SK-N-SH (cell line): ENCODE results near the gene MYPOP.

Source experiments
- CTCF ChIP-seq: fragments of 200-600 bp; sonication (generic); IDR thresholded peaks from 2 replicates; pipeline ENCODE4 v1.6.1; 2017; ENCODE audit warnings: antibody characterized with exemption, mild to moderate bottlenecking, moderate library complexity
- EZH2phosphoT487 ChIP-seq: fragments of 200-600 bp; sonication (generic); IDR thresholded peaks from 2 replicates; pipeline ENCODE4 v1.6.1; 2017; ENCODE audit warnings: low read depth, mixed run types, mild to moderate bottlenecking, antibody characterized with exemption, moderate library complexity, borderline replicate concordance
- FOXJ3 ChIP-seq: sonication (generic); formaldehyde crosslinking; IDR thresholded peaks from 2 replicates; pipeline ENCODE4 v1.5.1; 2020; ENCODE audit warnings: mild to moderate bottlenecking, missing genetic modification reagents
- POLR2AphosphoS5 ChIP-seq: IDR thresholded peaks from 2 replicates; pipeline ENCODE4 v1.6.1; 2012; ENCODE audit warnings: low read depth, low read length
- RAD21 ChIP-seq: IDR thresholded peaks from 2 replicates; pipeline ENCODE4 v1.6.1; 2012; ENCODE audit warnings: mild to moderate bottlenecking, low read length
- TF ChIP-seq, protein P1 (sequence below): IDR thresholded peaks from 2 replicates; pipeline ENCODE4 v1.4.0; 2012; ENCODE audit warnings: low read depth, borderline replicate concordance
- TF ChIP-seq, protein P2 (sequence below): fragments of 150-350 bp; IDR thresholded peaks from 2 replicates; pipeline ENCODE4 v1.6.1; 2017; ENCODE audit warnings: antibody characterized with exemption, low read length, low read depth, borderline replicate concordance

DNA sequence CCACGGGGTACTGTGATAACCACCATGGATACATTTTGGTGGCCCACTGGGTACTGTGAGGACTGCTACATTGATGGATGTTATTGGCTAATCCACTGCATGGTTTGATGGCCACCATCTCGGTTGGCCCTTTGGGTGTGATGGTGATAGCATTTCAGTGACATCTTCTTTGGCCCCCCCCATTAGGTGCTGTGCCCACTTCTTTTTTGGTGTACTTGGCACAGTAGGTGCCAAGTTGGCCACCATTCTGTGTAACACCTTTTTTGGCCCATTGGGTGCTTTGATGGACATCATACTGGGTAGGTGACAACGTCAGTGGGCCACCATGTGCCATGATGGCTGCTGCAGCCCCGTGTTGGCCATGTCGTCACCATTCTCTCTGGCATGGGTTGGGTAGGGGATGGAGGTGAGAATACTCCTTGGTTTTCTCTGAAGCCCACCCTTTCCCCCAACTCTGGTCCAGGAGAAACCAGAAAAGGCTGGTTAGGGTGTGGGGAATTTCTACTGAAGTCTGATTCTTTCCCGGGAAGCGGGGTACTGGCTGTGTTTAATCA, 29.1 kb downstream of the MYPOP start:
- TF ChIP-seq CTCF (no peak), EZH2phosphoT487 (no peak), RAD21 (no peak), POLR2AphosphoS5 (no peak), FOXJ3 (CRISPR knock-in tag) (no peak)
- TF ChIP-seq, protein P1, sequence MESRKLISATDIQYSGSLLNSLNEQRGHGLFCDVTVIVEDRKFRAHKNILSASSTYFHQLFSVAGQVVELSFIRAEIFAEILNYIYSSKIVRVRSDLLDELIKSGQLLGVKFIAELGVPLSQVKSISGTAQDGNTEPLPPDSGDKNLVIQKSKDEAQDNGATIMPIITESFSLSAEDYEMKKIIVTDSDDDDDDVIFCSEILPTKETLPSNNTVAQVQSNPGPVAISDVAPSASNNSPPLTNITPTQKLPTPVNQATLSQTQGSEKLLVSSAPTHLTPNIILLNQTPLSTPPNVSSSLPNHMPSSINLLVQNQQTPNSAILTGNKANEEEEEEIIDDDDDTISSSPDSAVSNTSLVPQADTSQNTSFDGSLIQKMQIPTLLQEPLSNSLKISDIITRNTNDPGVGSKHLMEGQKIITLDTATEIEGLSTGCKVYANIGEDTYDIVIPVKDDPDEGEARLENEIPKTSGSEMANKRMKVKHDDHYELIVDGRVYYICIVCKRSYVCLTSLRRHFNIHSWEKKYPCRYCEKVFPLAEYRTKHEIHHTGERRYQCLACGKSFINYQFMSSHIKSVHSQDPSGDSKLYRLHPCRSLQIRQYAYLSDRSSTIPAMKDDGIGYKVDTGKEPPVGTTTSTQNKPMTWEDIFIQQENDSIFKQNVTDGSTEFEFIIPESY, result no peak
- TF ChIP-seq, protein P2, sequence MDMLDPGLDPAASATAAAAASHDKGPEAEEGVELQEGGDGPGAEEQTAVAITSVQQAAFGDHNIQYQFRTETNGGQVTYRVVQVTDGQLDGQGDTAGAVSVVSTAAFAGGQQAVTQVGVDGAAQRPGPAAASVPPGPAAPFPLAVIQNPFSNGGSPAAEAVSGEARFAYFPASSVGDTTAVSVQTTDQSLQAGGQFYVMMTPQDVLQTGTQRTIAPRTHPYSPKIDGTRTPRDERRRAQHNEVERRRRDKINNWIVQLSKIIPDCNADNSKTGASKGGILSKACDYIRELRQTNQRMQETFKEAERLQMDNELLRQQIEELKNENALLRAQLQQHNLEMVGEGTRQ, result no peak
